Thyroid gland (tissue), 4 donors: ENCODE results near the gene CDH2.

ENCODE experiments used
- POLR2A ChIP-seq, 2 donors: fragments of 450-650 bp; IDR thresholded peaks; one replicate each; pipeline ENCODE4 v1.6.1; 2017; ENCODE audit warnings: antibody characterized with exemption in 2 of 2, mild to moderate bottlenecking in 2 of 2, moderate library complexity in 1 of 2
- TF ChIP-seq, protein P1 (sequence below), 6 experiments: fragments of 200-600 bp in 3 of 6; fragments of 450-650 bp in 3 of 6; sonication (generic) in 3 of 6; IDR thresholded peaks; one replicate each; pipeline ENCODE4 v1.5.1; 2016 to 2019; ENCODE audit warnings: antibody characterized with exemption in 6 of 6, mild to moderate bottlenecking in 2 of 6, inconsistent platforms in 1 of 6, moderate library complexity in 1 of 6

DNA sequence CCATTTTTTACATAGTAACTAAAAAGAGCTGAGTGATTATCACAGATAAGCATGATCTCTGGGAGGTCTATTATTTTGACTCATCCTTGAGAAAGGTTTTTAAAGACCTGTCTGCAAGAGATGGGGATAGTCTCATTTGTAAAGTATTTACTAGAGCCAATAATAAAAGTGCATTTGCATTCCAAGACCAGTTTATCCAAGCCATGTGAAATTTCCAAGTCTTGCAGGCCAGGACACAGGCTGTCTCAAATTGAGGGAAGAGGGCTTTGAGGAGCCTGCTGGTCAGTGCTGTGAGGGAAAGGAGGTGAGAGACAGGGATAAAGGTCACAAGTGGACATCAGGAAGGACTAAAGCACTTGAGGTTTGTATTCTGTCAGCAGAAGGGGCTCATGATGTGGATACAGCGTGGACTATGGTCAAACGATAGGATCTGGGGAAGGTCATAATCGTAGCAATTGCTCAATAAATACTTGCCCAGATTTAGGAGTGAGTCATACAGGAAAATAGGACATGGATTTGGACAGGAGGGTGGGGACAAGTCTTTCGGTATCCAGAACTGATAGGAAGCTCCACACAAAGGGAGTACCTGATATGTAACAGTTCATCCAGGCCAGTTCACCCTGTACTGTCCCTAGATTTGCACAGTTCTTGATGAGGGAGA, 6.6 kb upstream of the CDH2 start:
- TF ChIP-seq POLR2A (IDR thresholded peaks at IDR 0.05), result no peak
- TF ChIP-seq, protein P1, sequence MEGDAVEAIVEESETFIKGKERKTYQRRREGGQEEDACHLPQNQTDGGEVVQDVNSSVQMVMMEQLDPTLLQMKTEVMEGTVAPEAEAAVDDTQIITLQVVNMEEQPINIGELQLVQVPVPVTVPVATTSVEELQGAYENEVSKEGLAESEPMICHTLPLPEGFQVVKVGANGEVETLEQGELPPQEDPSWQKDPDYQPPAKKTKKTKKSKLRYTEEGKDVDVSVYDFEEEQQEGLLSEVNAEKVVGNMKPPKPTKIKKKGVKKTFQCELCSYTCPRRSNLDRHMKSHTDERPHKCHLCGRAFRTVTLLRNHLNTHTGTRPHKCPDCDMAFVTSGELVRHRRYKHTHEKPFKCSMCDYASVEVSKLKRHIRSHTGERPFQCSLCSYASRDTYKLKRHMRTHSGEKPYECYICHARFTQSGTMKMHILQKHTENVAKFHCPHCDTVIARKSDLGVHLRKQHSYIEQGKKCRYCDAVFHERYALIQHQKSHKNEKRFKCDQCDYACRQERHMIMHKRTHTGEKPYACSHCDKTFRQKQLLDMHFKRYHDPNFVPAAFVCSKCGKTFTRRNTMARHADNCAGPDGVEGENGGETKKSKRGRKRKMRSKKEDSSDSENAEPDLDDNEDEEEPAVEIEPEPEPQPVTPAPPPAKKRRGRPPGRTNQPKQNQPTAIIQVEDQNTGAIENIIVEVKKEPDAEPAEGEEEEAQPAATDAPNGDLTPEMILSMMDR (IDR thresholded peaks at IDR 0.05), result no peak
